ENCODE measurements around the gene RPRD1A.
"Not testable (repeated sequence)": the region's sequence is repeated elsewhere in the genome, so short reads cannot be mapped to it uniquely, and the experiment has no call there.

The RPRD1A gene

GRCh38 chr18:36038102-36038663 lies 29.2 kb downstream of the RPRD1A start:
- H3K27me3 ChIP-seq (ENCODE audit: control insufficient read depth in 5 of 5, insufficient read depth in 4 of 5, low read length in 5 of 5) = no peaks in the 10 kb centered on the region
- no peak overlapping the region for H3K27ac ChIP-seq (ENCODE audit: low read depth, low read length)
- H3K4me1 ChIP-seq (ENCODE audit: control insufficient read depth in 5 of 5, insufficient read depth in 5 of 5, low read length in 5 of 5) = peaks cover 0 to 12% (median 5%) of the 10 kb centered on the region in 5 donors
- H3K9ac ChIP-seq (ENCODE audit: low read length in 5 of 5) = no peak overlapping the region
- peaks cover 0 to 8% (median 0%) of the 10 kb centered on the region in 5 donors for H3K9me3 ChIP-seq (ENCODE audit: control insufficient read depth in 5 of 5, low read length in 5 of 5)
- H3K4me3 ChIP-seq (ENCODE audit: low read depth in 1 of 5, low read length in 5 of 5) = no peak overlapping the region
- H3K36me3 ChIP-seq (ENCODE audit: control insufficient read depth in 5 of 5, insufficient read depth in 5 of 5, low read length in 5 of 5) = no peaks in the 10 kb centered on the region

DNA sequence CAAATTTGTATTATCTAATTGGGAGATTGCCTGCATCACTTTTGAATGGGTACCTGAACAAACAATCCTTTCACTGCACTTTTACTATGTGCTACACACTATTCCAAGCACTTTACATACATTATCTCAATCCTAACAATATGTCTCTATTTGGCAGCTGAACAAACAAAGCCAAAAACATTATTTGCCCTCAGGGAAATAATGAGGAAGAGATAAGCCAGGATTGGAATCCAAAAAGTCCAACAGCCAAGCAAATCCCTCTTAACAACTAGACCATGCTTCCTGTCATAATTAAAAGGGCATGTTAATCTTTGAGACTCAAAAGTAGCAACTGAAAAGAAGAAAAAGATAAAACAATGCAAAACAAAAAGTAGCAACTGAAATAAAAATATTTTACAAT lies 32.1 kb downstream of the RPRD1A start:
- no peak overlapping the region for H3K27ac ChIP-seq (ENCODE audit: low read depth, low read length)

GRCh38 chr18:36034299-36034895 lies 33.0 kb downstream of the RPRD1A start:
- H3K4me1 ChIP-seq (ENCODE audit: control insufficient read depth in 5 of 5, insufficient read depth in 5 of 5, low read length in 5 of 5) = peaks cover 0 to 10% (median 5%) of the 10 kb centered on the region in 5 donors
- peak overlapping the region in 1 of 5 donors; percentile 14 for H3K9ac ChIP-seq (ENCODE audit: low read length in 5 of 5)
- no peak overlapping the region for H3K27ac ChIP-seq (ENCODE audit: low read depth, low read length)
- H3K36me3 ChIP-seq (ENCODE audit: control insufficient read depth in 5 of 5, insufficient read depth in 5 of 5, low read length in 5 of 5) = peaks cover 0 to 7% (median under 1%) of the 10 kb centered on the region in 5 donors
- H3K9me3 ChIP-seq (ENCODE audit: control insufficient read depth in 5 of 5, low read length in 5 of 5) = peaks cover 0 to 8% (median 0%) of the 10 kb centered on the region in 5 donors
- H3K4me3 ChIP-seq (ENCODE audit: low read depth in 1 of 5, low read length in 5 of 5) = no peak overlapping the region
- H3K27me3 ChIP-seq (ENCODE audit: control insufficient read depth in 5 of 5, insufficient read depth in 4 of 5, low read length in 5 of 5) = no peaks in the 10 kb centered on the region

More for the DNA sequence above, 32.1 kb downstream of the RPRD1A start:
- H3K4me1 ChIP-seq (ENCODE audit: control insufficient read depth in 5 of 5, insufficient read depth in 5 of 5, low read length in 5 of 5) = peaks cover 0 to 10% (median 5%) of the 10 kb centered on the region in 5 donors
- peaks cover 0 to 8% (median 0%) of the 10 kb centered on the region in 5 donors for H3K9me3 ChIP-seq (ENCODE audit: control insufficient read depth in 5 of 5, low read length in 5 of 5)
- peaks cover 0 to 7% (median 0%) of the 10 kb centered on the region in 5 donors for H3K36me3 ChIP-seq (ENCODE audit: control insufficient read depth in 5 of 5, insufficient read depth in 5 of 5, low read length in 5 of 5)
- no peaks in the 10 kb centered on the region for H3K27me3 ChIP-seq (ENCODE audit: control insufficient read depth in 5 of 5, insufficient read depth in 4 of 5, low read length in 5 of 5)
- H3K4me3 ChIP-seq (ENCODE audit: low read depth in 1 of 5, low read length in 5 of 5) = no peak overlapping the region
- no peak overlapping the region for H3K9ac ChIP-seq (ENCODE audit: low read length in 5 of 5)

GRCh38 chr18:36031903-36032302 lies 35.5 kb downstream of the RPRD1A start:
- Histone ChIP-seq H3K27ac (ENCODE audit: low read depth, low read length) (no peak overlapping the region), H3K4me1 (ENCODE audit: control insufficient read depth in 5 of 5, insufficient read depth in 5 of 5, low read length in 5 of 5) (peaks cover 0 to 10% (median 5%) of the 10 kb centered on the region in 5 donors), H3K36me3 (ENCODE audit: control insufficient read depth in 5 of 5, insufficient read depth in 5 of 5, low read length in 5 of 5) (peaks cover 4 to 18% (median 10%) of the 10 kb centered on the region in 5 donors), H3K9ac (ENCODE audit: low read length in 5 of 5) (no peak overlapping the region), H3K27me3 (ENCODE audit: control insufficient read depth in 5 of 5, insufficient read depth in 4 of 5, low read length in 5 of 5) (no peaks in the 10 kb centered on the region), H3K9me3 (ENCODE audit: control insufficient read depth in 5 of 5, low read length in 5 of 5) (no peaks in the 10 kb centered on the region), H3K4me3 (ENCODE audit: low read depth in 1 of 5, low read length in 5 of 5) (no peak overlapping the region)

DNA sequence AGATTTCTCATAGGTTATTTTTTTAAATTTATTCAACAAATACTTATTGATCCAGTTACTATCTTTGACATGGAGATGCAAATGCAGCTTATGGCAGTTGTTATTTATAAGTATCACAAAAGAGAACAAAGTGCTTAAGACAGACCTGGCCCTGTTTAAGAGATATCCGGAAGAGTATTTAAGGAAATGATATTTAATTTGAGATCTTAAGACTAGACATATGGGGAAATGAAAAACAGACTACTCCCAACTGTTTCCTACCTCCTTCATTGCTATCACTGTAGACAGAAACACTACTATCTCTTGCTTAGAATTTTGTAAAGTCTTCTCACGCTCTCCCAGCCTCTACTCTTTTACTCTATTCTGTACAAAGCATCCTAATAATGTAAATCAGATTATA lies 36.0 kb downstream of the RPRD1A start:
- Histone ChIP-seq H3K9ac (ENCODE audit: low read length in 5 of 5) (no peak overlapping the region), H3K27ac (ENCODE audit: low read depth, low read length) (no peak overlapping the region), H3K27me3 (ENCODE audit: control insufficient read depth in 5 of 5, insufficient read depth in 4 of 5, low read length in 5 of 5) (no peaks in the 10 kb centered on the region), H3K36me3 (ENCODE audit: control insufficient read depth in 5 of 5, insufficient read depth in 5 of 5, low read length in 5 of 5) (peaks cover 6 to 23% (median 14%) of the 10 kb centered on the region in 5 donors), H3K4me3 (ENCODE audit: low read depth in 1 of 5, low read length in 5 of 5) (no peak overlapping the region), H3K9me3 (ENCODE audit: control insufficient read depth in 5 of 5, low read length in 5 of 5) (no peaks in the 10 kb centered on the region), H3K4me1 (ENCODE audit: control insufficient read depth in 5 of 5, insufficient read depth in 5 of 5, low read length in 5 of 5) (peaks cover 0 to 10% (median 5%) of the 10 kb centered on the region in 5 donors)

- Histone ChIP-seq H3K27ac (ENCODE audit: low read depth, low read length) (no peak overlapping the region), H3K9ac (ENCODE audit: low read length in 5 of 5) (no peak overlapping the region)
These were observed 38.5 kb downstream of the RPRD1A start for GRCh38 chr18:36028859-36029258.

DNA sequence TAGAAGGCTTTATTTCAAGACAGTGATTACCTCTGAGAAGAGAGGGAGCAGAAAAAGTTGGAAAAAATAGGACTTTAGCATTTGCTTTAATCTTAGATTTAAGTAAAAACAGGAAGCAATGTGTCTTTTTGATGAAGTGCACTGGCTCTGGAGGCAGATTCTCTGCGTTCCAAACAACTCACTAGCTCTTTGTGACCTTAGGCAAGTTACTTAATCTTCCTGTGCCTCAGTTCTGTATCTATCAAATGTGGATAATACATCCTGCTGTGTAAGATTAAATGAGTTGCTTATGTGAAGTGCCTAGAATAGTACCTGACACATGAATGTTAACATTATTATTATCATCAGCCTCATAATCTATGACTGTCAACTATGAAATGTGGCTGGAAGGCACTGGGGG lies 42.3 kb downstream of the RPRD1A start:
- Histone ChIP-seq H3K4me3 (ENCODE audit: low read depth in 1 of 5, low read length in 5 of 5) (no peak overlapping the region), H3K9ac (ENCODE audit: low read length in 5 of 5) (no peak overlapping the region), H3K4me1 (ENCODE audit: control insufficient read depth in 5 of 5, insufficient read depth in 5 of 5, low read length in 5 of 5) (no peaks in the 10 kb centered on the region), H3K27ac (ENCODE audit: low read depth, low read length) (no peak overlapping the region), H3K9me3 (ENCODE audit: control insufficient read depth in 5 of 5, low read length in 5 of 5) (no peaks in the 10 kb centered on the region), H3K27me3 (ENCODE audit: control insufficient read depth in 5 of 5, insufficient read depth in 4 of 5, low read length in 5 of 5) (no peaks in the 10 kb centered on the region), H3K36me3 (ENCODE audit: control insufficient read depth in 5 of 5, insufficient read depth in 5 of 5, low read length in 5 of 5) (peaks cover 22 to 32% (median 23%) of the 10 kb centered on the region in 5 donors)

More at GRCh38 chr18:36028859-36029258, 38.5 kb downstream of the RPRD1A start:
- H3K27me3 ChIP-seq (ENCODE audit: control insufficient read depth in 5 of 5, insufficient read depth in 4 of 5, low read length in 5 of 5) = no peaks in the 10 kb centered on the region
- H3K9me3 ChIP-seq (ENCODE audit: control insufficient read depth in 5 of 5, low read length in 5 of 5) = no peaks in the 10 kb centered on the region
- peaks cover 21 to 40% (median 23%) of the 10 kb centered on the region in 5 donors for H3K36me3 ChIP-seq (ENCODE audit: control insufficient read depth in 5 of 5, insufficient read depth in 5 of 5, low read length in 5 of 5)
- H3K4me1 ChIP-seq (ENCODE audit: control insufficient read depth in 5 of 5, insufficient read depth in 5 of 5, low read length in 5 of 5) = no peaks in the 10 kb centered on the region
- no peak overlapping the region for H3K4me3 ChIP-seq (ENCODE audit: low read depth in 1 of 5, low read length in 5 of 5)

- H3K27ac ChIP-seq (ENCODE audit: low read depth, low read length); H3K4me3 ChIP-seq (ENCODE audit: low read depth in 1 of 5, low read length in 5 of 5); H3K9ac ChIP-seq (ENCODE audit: low read length in 5 of 5); H3K27me3 ChIP-seq (ENCODE audit: control insufficient read depth in 5 of 5, insufficient read depth in 4 of 5, low read length in 5 of 5); H3K9me3 ChIP-seq (ENCODE audit: control insufficient read depth in 5 of 5, low read length in 5 of 5); H3K4me1 ChIP-seq (ENCODE audit: control insufficient read depth in 5 of 5, insufficient read depth in 5 of 5, low read length in 5 of 5): not testable (repeated sequence)
- H3K36me3 ChIP-seq (ENCODE audit: control insufficient read depth in 5 of 5, insufficient read depth in 5 of 5, low read length in 5 of 5) = peaks cover 21 to 32% (median 23%) of the 10 kb centered on the region in 5 donors
These were observed 43.1 kb downstream of the RPRD1A start for GRCh38 chr18:36024241-36024640.

DNA sequence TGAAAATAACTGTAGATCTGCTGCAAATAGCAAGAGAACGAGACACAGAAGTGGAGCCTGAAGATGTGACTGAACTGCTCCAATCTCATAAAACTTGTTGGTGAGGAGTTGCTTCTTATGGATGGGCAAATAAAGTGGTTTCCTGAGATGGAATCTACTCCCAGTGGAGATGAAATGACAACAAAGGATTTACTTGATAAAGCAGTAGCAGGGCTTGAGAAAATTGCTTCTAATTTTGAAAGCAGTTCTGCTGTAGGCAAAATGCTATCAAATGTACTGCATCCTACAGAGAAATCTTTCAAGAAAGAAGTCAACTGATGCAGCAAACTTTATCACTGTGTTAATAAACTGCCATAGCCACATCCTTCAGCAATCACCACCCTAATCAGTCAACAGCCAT lies 44.0 kb downstream of the RPRD1A start:
- H3K27me3 ChIP-seq (ENCODE audit: control insufficient read depth in 5 of 5, insufficient read depth in 4 of 5, low read length in 5 of 5) = no peaks in the 10 kb centered on the region
- H3K9me3 ChIP-seq (ENCODE audit: control insufficient read depth in 5 of 5, low read length in 5 of 5) = no peaks in the 10 kb centered on the region
- H3K9ac ChIP-seq (ENCODE audit: low read length in 5 of 5) = no peak overlapping the region
- peaks cover 16 to 28% (median 19%) of the 10 kb centered on the region in 5 donors for H3K36me3 ChIP-seq (ENCODE audit: control insufficient read depth in 5 of 5, insufficient read depth in 5 of 5, low read length in 5 of 5)
- H3K4me3 ChIP-seq (ENCODE audit: low read depth in 1 of 5, low read length in 5 of 5) = no peak overlapping the region
- H3K27ac ChIP-seq (ENCODE audit: low read depth, low read length) = no peak overlapping the region
- H3K4me1 ChIP-seq (ENCODE audit: control insufficient read depth in 5 of 5, insufficient read depth in 5 of 5, low read length in 5 of 5) = no peaks in the 10 kb centered on the region

GRCh38 chr18:36020174-36020711 lies 47.1 kb downstream of the RPRD1A start:
- Histone ChIP-seq H3K4me1 (ENCODE audit: control insufficient read depth in 5 of 5, insufficient read depth in 5 of 5, low read length in 5 of 5) (peaks cover 0 to 4% (median 0%) of the 10 kb centered on the region in 5 donors), H3K36me3 (ENCODE audit: control insufficient read depth in 5 of 5, insufficient read depth in 5 of 5, low read length in 5 of 5) (peaks cover 4 to 10% (median 7%) of the 10 kb centered on the region in 5 donors), H3K27me3 (ENCODE audit: control insufficient read depth in 5 of 5, insufficient read depth in 4 of 5, low read length in 5 of 5) (no peaks in the 10 kb centered on the region), H3K9ac (ENCODE audit: low read length in 5 of 5) (no peak overlapping the region), H3K27ac (ENCODE audit: low read depth, low read length) (no peak overlapping the region), H3K9me3 (ENCODE audit: control insufficient read depth in 5 of 5, low read length in 5 of 5) (no peaks in the 10 kb centered on the region), H3K4me3 (ENCODE audit: low read depth in 1 of 5, low read length in 5 of 5) (no peak overlapping the region)

Measured in subcutaneous abdominal adipose tissue (tissue), 5 donors.